Measurements from ENCODE around the gene FAM81B. TPM values are rescaled to one million over a fixed set of nuclear protein-coding genes. Genes with fewer than 3 reads are reported as not detected.

The FAM81B gene
- total and polyA plus RNA-seq, 2 of the 4 experiments (the other 2 are of a cell fraction), result not detected

- dilution Hi-C loops (cut with HindIII; ENCODE audit: low sequenced_read_pairs, unreplicated experiment) (no loop called here), in situ Hi-C loops (cut with MboI; ENCODE audit: low sequenced_read_pairs) (no loop called here), intact Hi-C loops (cut with micrococcal nuclease) (no loop called here)
- H2AK9ac ChIP-seq (replicated peaks; ENCODE audit: low read depth, low read length, poor library complexity), result no peak overlapping the region
- H3K23ac ChIP-seq (ENCODE audit: low read depth, low read length), result no peak overlapping the region
- no peaks in the 10 kb centered on the region for H3K79me1 ChIP-seq (ENCODE audit: low read depth in 1 of 2, low read length in 2 of 2)
- WGBS, 2 experiments (ENCODE audit: extremely low coverage in 2 of 2, insufficient read length in 1 of 2), result no CpG with 5 or more reads among the region's 1 CpG
- no peaks in the 10 kb centered on the region for H4K20me1 ChIP-seq (ENCODE audit: insufficient read depth, low read length)
- H3K36me3 ChIP-seq (ENCODE audit: control insufficient read depth, insufficient read depth, low read length), result no peaks in the 10 kb centered on the region
- H3K4me3 ChIP-seq (ENCODE audit: insufficient read depth, low read depth, low read length), result no peak overlapping the region
- H2AK5ac ChIP-seq (ENCODE audit: low read depth, low read length), result no peak overlapping the region
- H3K9me3 ChIP-seq (ENCODE audit: control insufficient read depth, insufficient read depth, low read length), result no peaks in the 10 kb centered on the region
- H3K27ac ChIP-seq (ENCODE audit: insufficient read depth, low read length), result no peak overlapping the region
- no peak overlapping the region for H2BK5ac ChIP-seq (ENCODE audit: low read depth, low read length, poor library complexity, severe bottlenecking)
- TF ChIP-seq FOS (IDR thresholded peaks at IDR 0.05; ENCODE audit: low read depth, low read length) (no peak), MXI1 (IDR thresholded peaks at IDR 0.05; ENCODE audit: borderline replicate concordance, low read depth, low read length) (no peak), RAD21 (IDR thresholded peaks at IDR 0.05; ENCODE audit: low read length) (no peak), SMC3 (IDR thresholded peaks at IDR 0.05; ENCODE audit: low read depth, low read length) (no peak), RCOR1 (IDR thresholded peaks at IDR 0.05; ENCODE audit: insufficient replicate concordance, low read length) (no peak), RFX5 (IDR thresholded peaks at IDR 0.05; ENCODE audit: low read depth, low read length) (no peak), MAFK (IDR thresholded peaks at IDR 0.05; ENCODE audit: low read depth, low read length) (no peak), MAZ (IDR thresholded peaks at IDR 0.05; ENCODE audit: borderline replicate concordance, low read depth, low read length) (no peak), CHD1 (IDR thresholded peaks at IDR 0.05; ENCODE audit: low read depth, low read length) (no peak), BHLHE40 (IDR thresholded peaks at IDR 0.05; ENCODE audit: low read depth, low read length) (no peak), POLR2A (IDR thresholded peaks at IDR 0.05; ENCODE audit: low read depth, low read length) (no peak), ELK1 (IDR thresholded peaks at IDR 0.05; ENCODE audit: borderline replicate concordance, low read depth, low read length) (no peak), CTCF (conservative IDR thresholded peaks at IDR 0.05; ENCODE audit: low read depth, low read length) (no peak), CEBPB (IDR thresholded peaks at IDR 0.05; ENCODE audit: low read depth, low read length) (no peak), USF2 (IDR thresholded peaks at IDR 0.05; ENCODE audit: low read depth, low read length) (no peak), NFE2L2 (IDR thresholded peaks at IDR 0.05; ENCODE audit: low read depth, low read length) (no peak)
- H3K56ac ChIP-seq (ENCODE audit: extremely low read depth, insufficient read depth, low read length), result no peak overlapping the region
- no peak overlapping the region for H3K18ac ChIP-seq (ENCODE audit: low read depth, low read length)
- no peak overlapping the region for H2BK20ac ChIP-seq (ENCODE audit: low read depth, low read length)
- no peak overlapping the region for H3K4me2 ChIP-seq (ENCODE audit: low read depth, low read length)
- no peak overlapping the region for H3K4ac ChIP-seq (ENCODE audit: low read depth, low read length)
- ChIA-PET POLR2A (ENCODE audit: unreplicated experiment) (no interaction called here), CTCF (no interaction called here)
- no peak overlapping the region for H4K8ac ChIP-seq (ENCODE audit: low read depth in 2 of 2, low read length in 2 of 2)
- no peak overlapping the region for H3K14ac ChIP-seq (replicated peaks; ENCODE audit: low read depth, low read length)
- DNase-seq (no peak), ATAC-seq (ENCODE audit: low read depth) (no peak)
- no peak overlapping the region for H4K91ac ChIP-seq (ENCODE audit: insufficient read depth, low read depth, low read length)
- no peaks in the 10 kb centered on the region for H3K4me1 ChIP-seq (ENCODE audit: control insufficient read depth, insufficient read depth, low read length)
- H2BK120ac ChIP-seq (ENCODE audit: low read depth, low read length), result no peak overlapping the region
- BruUV-seq (replicated peaks), result no TSS peak
- H4K5ac ChIP-seq (ENCODE audit: low read depth, low read length), result no peak overlapping the region
- peaks cover 2% of the 10 kb centered on the region; the same call in 1 of the 2 replicates for H3K27me3 ChIP-seq (ENCODE audit: control insufficient read depth, insufficient read depth, low read length)
- no peak overlapping the region for H2BK15ac ChIP-seq (ENCODE audit: low read depth, low read length)
- no peak overlapping the region for H2AFZ ChIP-seq (replicated peaks; ENCODE audit: low read length, poor library complexity)
- H3K9me1 ChIP-seq (ENCODE audit: insufficient read depth, low read length), result no peaks in the 10 kb centered on the region
- no peak overlapping the region for H3K9ac ChIP-seq (ENCODE audit: low read depth, low read length)
Observed at GRCh38 chr5:95392593-95393182, 1.5 kb downstream of the FAM81B start.

Data from IMR-90 (cell line).